Loucy (cell line): ENCODE data around the gene ZNF669.
A peak's percentile ranks its signal among the peaks of the same experiment; 100 is the strongest.
"Not testable (repeated sequence)": the region's sequence is repeated elsewhere in the genome, so short reads cannot be mapped to it uniquely, and the experiment has no call there.

Experiments used
- H2AFZ ChIP-seq: fragments of 200-600 bp; sonication (generic); 2 replicates; pipeline ENCODE4 v1.6.0; 2016; ENCODE audit warnings: antibody characterized with exemption, mild to moderate bottlenecking, low read length, moderate library complexity
- H3F3A ChIP-seq: fragments of 200-600 bp; 2 replicates; pipeline ENCODE4 v1.6.0; 2016; ENCODE audit warnings: antibody characterized with exemption, low read depth, mild to moderate bottlenecking
- H3K27me3 ChIP-seq: fragments of 200-600 bp; sonication (generic); 2 replicates; pipeline ENCODE4 v1.6.1; 2014; ENCODE audit warnings: low read length, mild to moderate bottlenecking; ENCODE audit not compliant: insufficient read depth, poor library complexity, severe bottlenecking
- H3K36me3 ChIP-seq: fragments of 200-600 bp; sonication (generic); 2 replicates; pipeline ENCODE4 v1.6.1; 2016; ENCODE audit warnings: low read length; ENCODE audit not compliant: insufficient read depth
- H3K4me1 ChIP-seq: fragments of 200-600 bp; sonication (generic); 2 replicates; pipeline ENCODE4 v1.5.1; 2014; ENCODE audit warnings: low read length, mild to moderate bottlenecking; ENCODE audit not compliant: insufficient read depth, poor library complexity, severe bottlenecking
- H3K4me2 ChIP-seq: fragments of 200-600 bp; sonication (generic); 2 replicates; pipeline ENCODE4 v1.6.0; 2014; ENCODE audit warnings: antibody characterized with exemption, low read length, low read depth, mild to moderate bottlenecking; ENCODE audit not compliant: poor library complexity, severe bottlenecking
- H3K4me3 ChIP-seq: fragments of 200-600 bp; sonication (generic); 2 replicates; pipeline ENCODE4 v1.5.1; 2014; ENCODE audit warnings: low read length, mild to moderate bottlenecking, mixed read lengths; ENCODE audit not compliant: poor library complexity, severe bottlenecking
- H3K79me2 ChIP-seq: fragments of 200-600 bp; sonication (generic); 2 replicates; pipeline ENCODE4 v1.6.1; 2014; ENCODE audit warnings: low read length; ENCODE audit not compliant: insufficient read depth
- H3K9ac ChIP-seq: fragments of 200-600 bp; sonication (generic); 2 replicates; pipeline ENCODE4 v1.6.0; 2014; ENCODE audit warnings: mild to moderate bottlenecking, low read depth, low read length, moderate library complexity; ENCODE audit not compliant: poor library complexity, severe bottlenecking
- H3K9me2 ChIP-seq: fragments of 200-600 bp; sonication (generic); replicated peaks from 2 replicates; pipeline ENCODE4 v1.6.1; 2016; ENCODE audit warnings: low read depth, low read length, mixed read lengths
- H3K9me3 ChIP-seq: fragments of 200-600 bp; sonication (generic); 2 replicates; pipeline ENCODE4 v1.6.1; 2014; ENCODE audit warnings: mild to moderate bottlenecking, antibody characterized with exemption, low read length, low read depth; ENCODE audit not compliant: insufficient read depth
- H4K20me1 ChIP-seq: fragments of 200-600 bp; sonication (generic); 2 replicates; pipeline ENCODE4 v1.6.0; 2014; ENCODE audit warnings: antibody characterized with exemption, low read length, mild to moderate bottlenecking; ENCODE audit not compliant: insufficient read depth, poor library complexity, severe bottlenecking
- EZH2phosphoT487 ChIP-seq: fragments of 200-600 bp; IDR thresholded peaks from 2 replicates; pipeline ENCODE4 v1.6.1; 2018; ENCODE audit warnings: antibody characterized with exemption, mild to moderate bottlenecking, moderate library complexity, borderline replicate concordance
- TF ChIP-seq, protein P1 (sequence below): fragments of 200-600 bp; sonication (generic); conservative IDR thresholded peaks from 2 replicates; pipeline ENCODE4 v1.5.1; 2014; ENCODE audit warnings: mild to moderate bottlenecking, antibody characterized with exemption, low read length

ZNF669 gene

DNA sequence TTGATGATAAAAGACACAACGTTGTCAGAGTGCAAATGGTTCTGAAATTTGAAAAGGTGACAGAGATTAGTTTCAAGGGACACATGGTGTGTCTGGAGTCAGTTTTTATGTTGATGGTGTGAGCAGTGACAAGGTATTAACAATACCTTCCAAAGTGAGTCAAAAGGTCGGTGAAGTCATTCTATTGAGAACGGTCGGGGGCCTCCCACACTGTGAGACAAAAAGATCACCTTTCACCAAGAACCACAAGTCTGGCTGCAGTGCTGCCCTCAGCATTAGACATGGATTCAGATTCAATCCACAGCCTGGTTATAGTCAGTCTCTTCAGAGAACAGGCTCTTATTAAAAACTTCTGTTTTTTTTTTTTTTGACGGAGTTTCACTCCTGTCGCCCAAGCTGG is 41.1 kb upstream of the ZNF669 start:
- H2AFZ ChIP-seq: no peak overlapping the region
- H3K9me2 ChIP-seq: no peaks in the 10 kb centered on the region
- no peak for TF ChIP-seq EZH2phosphoT487
- TF ChIP-seq, protein P1, sequence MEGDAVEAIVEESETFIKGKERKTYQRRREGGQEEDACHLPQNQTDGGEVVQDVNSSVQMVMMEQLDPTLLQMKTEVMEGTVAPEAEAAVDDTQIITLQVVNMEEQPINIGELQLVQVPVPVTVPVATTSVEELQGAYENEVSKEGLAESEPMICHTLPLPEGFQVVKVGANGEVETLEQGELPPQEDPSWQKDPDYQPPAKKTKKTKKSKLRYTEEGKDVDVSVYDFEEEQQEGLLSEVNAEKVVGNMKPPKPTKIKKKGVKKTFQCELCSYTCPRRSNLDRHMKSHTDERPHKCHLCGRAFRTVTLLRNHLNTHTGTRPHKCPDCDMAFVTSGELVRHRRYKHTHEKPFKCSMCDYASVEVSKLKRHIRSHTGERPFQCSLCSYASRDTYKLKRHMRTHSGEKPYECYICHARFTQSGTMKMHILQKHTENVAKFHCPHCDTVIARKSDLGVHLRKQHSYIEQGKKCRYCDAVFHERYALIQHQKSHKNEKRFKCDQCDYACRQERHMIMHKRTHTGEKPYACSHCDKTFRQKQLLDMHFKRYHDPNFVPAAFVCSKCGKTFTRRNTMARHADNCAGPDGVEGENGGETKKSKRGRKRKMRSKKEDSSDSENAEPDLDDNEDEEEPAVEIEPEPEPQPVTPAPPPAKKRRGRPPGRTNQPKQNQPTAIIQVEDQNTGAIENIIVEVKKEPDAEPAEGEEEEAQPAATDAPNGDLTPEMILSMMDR: no peak
- no peaks in the 10 kb centered on the region for H3F3A ChIP-seq
- H3K27me3 ChIP-seq: no peaks in the 10 kb centered on the region
- H3K9ac ChIP-seq: no peak overlapping the region
- H3K4me1 ChIP-seq: no peaks in the 10 kb centered on the region
- H3K4me3 ChIP-seq: no peak overlapping the region
- H3K9me3 ChIP-seq: peaks cover 44% of the 10 kb centered on the region; the same call in 1 of the 2 replicates
- peaks cover 29% of the 10 kb centered on the region for H3K36me3 ChIP-seq
- no peak overlapping the region for H3K4me2 ChIP-seq
- no peaks in the 10 kb centered on the region for H4K20me1 ChIP-seq
- peaks cover 14% of the 10 kb centered on the region; the same call in 1 of the 2 replicates for H3K79me2 ChIP-seq

DNA sequence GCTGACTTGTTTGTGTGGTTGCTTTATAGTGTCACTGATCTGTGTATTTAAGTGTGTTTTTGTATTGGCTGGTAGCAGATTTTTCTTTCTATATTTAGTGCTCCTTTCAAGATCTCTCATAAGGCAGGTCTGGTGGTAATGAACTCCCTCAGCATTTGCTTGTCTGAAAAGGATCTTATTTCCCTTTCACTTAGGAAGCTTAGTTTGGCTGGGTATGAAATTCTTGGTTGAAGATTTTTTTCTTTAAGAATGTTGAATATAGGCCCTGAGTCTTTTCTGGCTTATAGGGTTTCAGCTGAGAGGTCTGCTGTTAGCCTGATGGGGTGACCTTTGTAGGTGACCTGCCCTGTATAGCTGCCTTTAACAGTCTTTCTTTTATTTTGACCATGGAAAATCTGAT is 35.4 kb upstream of the ZNF669 start:
- not testable (repeated sequence) for H3K9me2 ChIP-seq, H2AFZ ChIP-seq, H3K9ac ChIP-seq, H3K79me2 ChIP-seq, H4K20me1 ChIP-seq, H3K27me3 ChIP-seq, H3K4me1 ChIP-seq, H3K4me3 ChIP-seq, H3K4me2 ChIP-seq, H3F3A ChIP-seq
- Histone ChIP-seq H3K36me3 (peaks cover 10% of the 10 kb centered on the region; the same call in 1 of the 2 replicates), H3K9me3 (peaks cover 50% of the 10 kb centered on the region)

DNA sequence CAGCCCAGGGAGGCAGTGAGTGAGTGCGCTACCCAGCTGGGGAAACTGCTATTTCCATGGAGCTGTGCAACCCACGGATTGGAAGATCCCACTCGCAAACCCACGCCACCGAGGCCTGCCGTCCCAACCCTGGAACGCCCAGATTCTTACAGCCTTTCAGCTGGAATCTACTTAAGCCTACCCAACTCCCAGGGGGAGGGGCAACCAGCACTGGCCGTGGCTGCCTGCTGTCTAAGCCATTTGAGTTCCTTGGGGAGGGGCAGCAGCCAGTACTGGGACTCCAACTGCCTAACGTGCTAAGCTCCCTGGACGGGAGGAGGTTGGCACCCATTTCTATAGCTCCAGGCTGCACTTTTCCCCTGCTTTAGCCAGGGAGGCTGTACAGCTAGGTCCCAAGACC is 27.1 kb upstream of the ZNF669 start:
- TF ChIP-seq EZH2phosphoT487: no peak
- TF ChIP-seq, protein P1: no peak
- no peaks in the 10 kb centered on the region for H3F3A ChIP-seq
- H3K9ac ChIP-seq: no peak overlapping the region
- no peaks in the 10 kb centered on the region for H3K9me2 ChIP-seq
- H3K79me2 ChIP-seq: peaks cover 28% of the 10 kb centered on the region
- H3K36me3 ChIP-seq: 0 out of 2 replicates have a peak, but pooled peaks cover 4% of the 10 kb centered on the region
- H3K9me3 ChIP-seq: peaks cover 27% of the 10 kb centered on the region
- H3K4me1 ChIP-seq: no peaks in the 10 kb centered on the region
- no peaks in the 10 kb centered on the region for H3K27me3 ChIP-seq
- no peak overlapping the region for H2AFZ ChIP-seq
- H4K20me1 ChIP-seq: peaks cover 6% of the 10 kb centered on the region
- no peak overlapping the region for H3K4me2 ChIP-seq
- H3K4me3 ChIP-seq: no peak overlapping the region

DNA sequence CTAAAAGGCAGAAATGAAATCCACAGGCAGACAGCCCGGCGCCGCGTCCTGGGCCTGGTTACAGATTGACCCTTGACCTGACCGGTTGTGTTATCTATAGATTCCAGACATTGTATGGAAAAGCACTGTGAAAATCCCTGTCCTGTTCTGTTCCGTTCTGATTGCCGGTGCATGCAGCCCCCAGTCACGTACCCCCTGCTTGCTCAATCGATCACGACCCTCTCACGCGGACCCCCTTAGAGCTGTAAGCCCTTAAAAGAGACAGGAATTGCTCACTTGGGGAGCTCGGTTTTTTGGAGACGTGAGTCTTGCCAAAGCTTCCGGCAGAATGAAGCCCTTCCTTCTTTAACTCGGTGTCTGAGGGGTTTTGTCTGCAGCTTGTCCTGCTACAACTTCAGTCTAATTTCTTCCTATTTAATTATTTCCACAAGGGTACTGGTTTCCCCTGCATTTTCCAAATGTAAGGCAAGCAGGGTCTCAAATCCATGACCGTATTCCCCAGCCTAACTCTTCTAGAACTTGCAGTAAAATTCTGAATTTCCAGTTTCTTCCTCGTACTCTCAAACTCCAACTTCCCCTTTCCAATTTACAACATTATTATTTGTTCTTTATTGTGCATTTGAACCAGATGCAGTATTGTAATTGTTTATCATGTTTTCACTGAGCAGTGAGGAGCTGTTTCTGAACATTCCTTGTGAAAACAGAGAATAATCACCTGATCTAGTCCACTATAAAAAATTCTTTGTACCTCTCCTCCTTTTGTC is 23.5 kb upstream of the ZNF669 start:
- H3K9me3 ChIP-seq: peaks cover 11% of the 10 kb centered on the region; the same call in 1 of the 2 replicates
- H3K36me3 ChIP-seq, H3K4me1 ChIP-seq, H3K9me2 ChIP-seq, H3F3A ChIP-seq, H4K20me1 ChIP-seq, H3K27me3 ChIP-seq, H2AFZ ChIP-seq: not testable (repeated sequence)
- peaks cover 22% of the 10 kb centered on the region for H3K79me2 ChIP-seq
- peak overlapping the region; percentile 62 for H3K9ac ChIP-seq
- H3K4me3 ChIP-seq: peak overlapping the region; percentile 69
- H3K4me2 ChIP-seq: peak overlapping the region; percentile 75

DNA sequence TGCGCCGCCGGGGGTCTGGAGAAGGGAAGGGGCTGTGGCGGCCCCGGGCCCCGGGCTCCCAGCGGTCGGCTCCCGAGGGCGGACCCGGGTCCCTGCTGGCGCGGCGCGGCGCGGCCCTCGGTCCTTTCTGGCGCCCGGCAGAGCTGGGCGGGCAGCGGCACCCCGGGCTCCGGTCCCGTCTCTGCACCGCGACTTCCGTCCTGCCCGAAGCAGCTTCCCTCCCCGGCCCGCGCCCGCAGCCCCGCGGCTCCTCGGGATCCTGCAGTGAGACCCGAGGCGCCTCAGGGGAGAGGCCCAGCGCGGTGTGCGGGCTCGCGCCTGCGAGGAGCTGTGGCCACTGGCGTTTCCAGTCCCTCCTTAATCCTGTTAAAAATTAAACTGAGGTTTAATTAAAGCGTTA is 22.4 kb upstream of the ZNF669 start:
- H3K4me2 ChIP-seq, H3K27me3 ChIP-seq, H3F3A ChIP-seq, H3K9me3 ChIP-seq, H3K4me3 ChIP-seq, H4K20me1 ChIP-seq, H2AFZ ChIP-seq, H3K36me3 ChIP-seq, H3K9me2 ChIP-seq, H3K4me1 ChIP-seq, H3K9ac ChIP-seq: not testable (repeated sequence)
- H3K79me2 ChIP-seq: peaks cover 17% of the 10 kb centered on the region

DNA sequence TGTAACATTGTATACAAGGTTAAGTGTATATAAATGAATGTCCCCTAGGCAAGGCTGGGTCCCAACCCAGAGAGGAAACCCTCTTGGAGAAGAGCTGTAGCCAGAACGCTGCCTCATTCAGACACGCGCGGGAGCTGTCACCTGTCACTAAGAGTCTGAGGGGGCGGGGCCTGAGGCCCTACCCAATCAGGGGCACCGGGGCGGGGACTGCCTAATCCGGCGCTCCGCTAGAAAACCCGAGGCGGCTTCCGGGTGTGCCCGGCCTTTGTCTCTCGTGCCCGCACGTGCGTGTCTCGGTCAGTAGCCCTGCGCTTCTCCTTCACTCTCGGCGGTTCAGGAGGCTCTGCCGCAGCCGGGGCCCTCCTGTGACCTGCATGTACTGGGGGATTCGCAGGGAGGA is 22.0 kb upstream of the ZNF669 start:
- H3K9me3 ChIP-seq, H4K20me1 ChIP-seq, H2AFZ ChIP-seq, H3K9ac ChIP-seq, H3K4me3 ChIP-seq, H3K4me1 ChIP-seq, H3F3A ChIP-seq, H3K36me3 ChIP-seq, H3K4me2 ChIP-seq, H3K27me3 ChIP-seq, H3K9me2 ChIP-seq: not testable (repeated sequence)
- H3K79me2 ChIP-seq: peaks cover 12% of the 10 kb centered on the region
